ENCODE results near the gene LUZP2.

Gene LUZP2

GRCh38 chr11:25037431-25037830, 540.6 kb downstream of the LUZP2 start:
- Histone ChIP-seq H3K9ac (ENCODE audit: insufficient read length, low read depth) (no peak overlapping the region), H3K27me3 (ENCODE audit: insufficient read depth, insufficient read length) (no peaks in the 10 kb centered on the region), H3K4me3 (ENCODE audit: insufficient read length, low read depth) (no peak overlapping the region), H3K4me1 (ENCODE audit: insufficient read depth, insufficient read length) (no peaks in the 10 kb centered on the region), H3K9me3 (ENCODE audit: insufficient read depth, low read length) (no peaks in the 10 kb centered on the region), H3K36me3 (ENCODE audit: insufficient read depth, insufficient read length, low read length) (no peaks in the 10 kb centered on the region)
- DNase-seq (ENCODE audit: low read depth, low spot score), result no peak
- TF ChIP-seq ZNF274 (IDR thresholded peaks at IDR 0.05; ENCODE audit: low read depth, low read length) (no peak), YY1 (IDR thresholded peaks at IDR 0.05; ENCODE audit: insufficient read depth, insufficient read length) (no peak), SUZ12 (IDR thresholded peaks at IDR 0.05; ENCODE audit: extremely low read depth, insufficient read depth, insufficient read length) (no peak)

GRCh38 chr11:25038131-25038530, 541.3 kb downstream of the LUZP2 start:
- H3K9me3 ChIP-seq (ENCODE audit: insufficient read depth, low read length), result no peaks in the 10 kb centered on the region
- no peak overlapping the region for H3K4me3 ChIP-seq (ENCODE audit: insufficient read length, low read depth)
- no peaks in the 10 kb centered on the region for H3K36me3 ChIP-seq (ENCODE audit: insufficient read depth, insufficient read length, low read length)
- TF ChIP-seq ZNF274 (IDR thresholded peaks at IDR 0.05; ENCODE audit: low read depth, low read length), result no peak
- TF ChIP-seq YY1 (IDR thresholded peaks at IDR 0.05; ENCODE audit: insufficient read depth, insufficient read length), result no peak
- TF ChIP-seq SUZ12 (IDR thresholded peaks at IDR 0.05; ENCODE audit: extremely low read depth, insufficient read depth, insufficient read length), result no peak
- H3K9ac ChIP-seq (ENCODE audit: insufficient read length, low read depth), result no peak overlapping the region
- H3K27me3 ChIP-seq (ENCODE audit: insufficient read depth, insufficient read length), result no peaks in the 10 kb centered on the region
- H3K4me1 ChIP-seq (ENCODE audit: insufficient read depth, insufficient read length), result no peaks in the 10 kb centered on the region
- no peak for DNase-seq (ENCODE audit: low read depth, low spot score)

- no peak for TF ChIP-seq YY1 (IDR thresholded peaks at IDR 0.05; ENCODE audit: insufficient read depth, insufficient read length)
- TF ChIP-seq SUZ12 (IDR thresholded peaks at IDR 0.05; ENCODE audit: extremely low read depth, insufficient read depth, insufficient read length), result no peak
- no peak for TF ChIP-seq ZNF274 (IDR thresholded peaks at IDR 0.05; ENCODE audit: low read depth, low read length)
- H3K9me3 ChIP-seq (ENCODE audit: insufficient read depth, low read length), result no peaks in the 10 kb centered on the region
- H3K4me1 ChIP-seq (ENCODE audit: insufficient read depth, insufficient read length), result no peaks in the 10 kb centered on the region
These were observed 542.3 kb downstream of the LUZP2 start for GRCh38 chr11:25039165-25039564.

GRCh38 chr11:25048632-25049031, 551.8 kb downstream of the LUZP2 start:
- TF ChIP-seq SUZ12 (IDR thresholded peaks at IDR 0.05; ENCODE audit: extremely low read depth, insufficient read depth, insufficient read length) (no peak), YY1 (IDR thresholded peaks at IDR 0.05; ENCODE audit: insufficient read depth, insufficient read length) (no peak)
- Histone ChIP-seq H3K4me3 (ENCODE audit: insufficient read length, low read depth) (no peak overlapping the region), H3K27me3 (ENCODE audit: insufficient read depth, insufficient read length) (no peaks in the 10 kb centered on the region), H3K9ac (ENCODE audit: insufficient read length, low read depth) (no peak overlapping the region), H3K4me1 (ENCODE audit: insufficient read depth, insufficient read length) (no peaks in the 10 kb centered on the region), H3K9me3 (ENCODE audit: insufficient read depth, low read length) (no peaks in the 10 kb centered on the region), H3K36me3 (ENCODE audit: insufficient read depth, insufficient read length, low read length) (no peaks in the 10 kb centered on the region)
- no peak for DNase-seq (ENCODE audit: low read depth, low spot score)

More at GRCh38 chr11:25039165-25039564, 542.3 kb downstream of the LUZP2 start:
- H3K9ac ChIP-seq (ENCODE audit: insufficient read length, low read depth), result no peak overlapping the region
- H3K27me3 ChIP-seq (ENCODE audit: insufficient read depth, insufficient read length), result no peaks in the 10 kb centered on the region
- DNase-seq (ENCODE audit: low read depth, low spot score), result no peak
- no peaks in the 10 kb centered on the region for H3K36me3 ChIP-seq (ENCODE audit: insufficient read depth, insufficient read length, low read length)
- H3K4me3 ChIP-seq (ENCODE audit: insufficient read length, low read depth), result no peak overlapping the region

- TF ChIP-seq SUZ12 (IDR thresholded peaks at IDR 0.05; ENCODE audit: extremely low read depth, insufficient read depth, insufficient read length) (no peak), YY1 (IDR thresholded peaks at IDR 0.05; ENCODE audit: insufficient read depth, insufficient read length) (no peak), ZNF274 (IDR thresholded peaks at IDR 0.05; ENCODE audit: low read depth, low read length) (no peak)
- Histone ChIP-seq H3K9ac (ENCODE audit: insufficient read length, low read depth) (no peak overlapping the region), H3K4me1 (ENCODE audit: insufficient read depth, insufficient read length) (no peaks in the 10 kb centered on the region), H3K36me3 (ENCODE audit: insufficient read depth, insufficient read length, low read length) (no peaks in the 10 kb centered on the region), H3K9me3 (ENCODE audit: insufficient read depth, low read length) (no peaks in the 10 kb centered on the region), H3K4me3 (ENCODE audit: insufficient read length, low read depth) (no peak overlapping the region), H3K27me3 (ENCODE audit: insufficient read depth, insufficient read length) (no peaks in the 10 kb centered on the region)
- no peak for DNase-seq (ENCODE audit: low read depth, low spot score)
These were observed 556.0 kb downstream of the LUZP2 start for GRCh38 chr11:25052844-25053243.

- H3K4me1 ChIP-seq (ENCODE audit: insufficient read depth, insufficient read length), result no peaks in the 10 kb centered on the region
- no peaks in the 10 kb centered on the region for H3K36me3 ChIP-seq (ENCODE audit: insufficient read depth, insufficient read length, low read length)
- no peaks in the 10 kb centered on the region for H3K9me3 ChIP-seq (ENCODE audit: insufficient read depth, low read length)
- no peak overlapping the region for H3K4me3 ChIP-seq (ENCODE audit: insufficient read length, low read depth)
- DNase-seq (ENCODE audit: low read depth, low spot score), result no peak
- H3K27me3 ChIP-seq (ENCODE audit: insufficient read depth, insufficient read length), result no peaks in the 10 kb centered on the region
- H3K9ac ChIP-seq (ENCODE audit: insufficient read length, low read depth), result no peak overlapping the region
- no peak for TF ChIP-seq SUZ12 (IDR thresholded peaks at IDR 0.05; ENCODE audit: extremely low read depth, insufficient read depth, insufficient read length)
- TF ChIP-seq ZNF274 (IDR thresholded peaks at IDR 0.05; ENCODE audit: low read depth, low read length), result no peak
- no peak for TF ChIP-seq YY1 (IDR thresholded peaks at IDR 0.05; ENCODE audit: insufficient read depth, insufficient read length)
These were observed 561.0 kb downstream of the LUZP2 start for GRCh38 chr11:25057861-25058260.

GRCh38 chr11:25065746-25066145, 568.9 kb downstream of the LUZP2 start:
- DNase-seq (ENCODE audit: low read depth, low spot score), result no peak
- Histone ChIP-seq H3K4me1 (ENCODE audit: insufficient read depth, insufficient read length) (no peaks in the 10 kb centered on the region), H3K9me3 (ENCODE audit: insufficient read depth, low read length) (no peaks in the 10 kb centered on the region), H3K36me3 (ENCODE audit: insufficient read depth, insufficient read length, low read length) (no peaks in the 10 kb centered on the region), H3K4me3 (ENCODE audit: insufficient read length, low read depth) (no peak overlapping the region), H3K27me3 (ENCODE audit: insufficient read depth, insufficient read length) (no peaks in the 10 kb centered on the region), H3K9ac (ENCODE audit: insufficient read length, low read depth) (no peak overlapping the region)
- no peak for TF ChIP-seq SUZ12 (IDR thresholded peaks at IDR 0.05; ENCODE audit: extremely low read depth, insufficient read depth, insufficient read length)
- no peak for TF ChIP-seq ZNF274 (IDR thresholded peaks at IDR 0.05; ENCODE audit: low read depth, low read length)
- no peak for TF ChIP-seq YY1 (IDR thresholded peaks at IDR 0.05; ENCODE audit: insufficient read depth, insufficient read length)

GRCh38 chr11:25066706-25067105, 569.9 kb downstream of the LUZP2 start:
- H3K36me3 ChIP-seq (ENCODE audit: insufficient read depth, insufficient read length, low read length), result no peaks in the 10 kb centered on the region
- no peak for TF ChIP-seq SUZ12 (IDR thresholded peaks at IDR 0.05; ENCODE audit: extremely low read depth, insufficient read depth, insufficient read length)
- no peak for TF ChIP-seq ZNF274 (IDR thresholded peaks at IDR 0.05; ENCODE audit: low read depth, low read length)
- TF ChIP-seq YY1 (IDR thresholded peaks at IDR 0.05; ENCODE audit: insufficient read depth, insufficient read length), result no peak
- DNase-seq (ENCODE audit: low read depth, low spot score), result no peak
- H3K27me3 ChIP-seq (ENCODE audit: insufficient read depth, insufficient read length), result no peaks in the 10 kb centered on the region
- no peak overlapping the region for H3K4me3 ChIP-seq (ENCODE audit: insufficient read length, low read depth)
- no peaks in the 10 kb centered on the region for H3K9me3 ChIP-seq (ENCODE audit: insufficient read depth, low read length)
- no peaks in the 10 kb centered on the region for H3K4me1 ChIP-seq (ENCODE audit: insufficient read depth, insufficient read length)
- H3K9ac ChIP-seq (ENCODE audit: insufficient read length, low read depth), result no peak overlapping the region
